GM19324 (cell line): ENCODE measurements around the gene BOD1L2.

Experiments
- ATAC-seq: cut with Tn5 transposase; IDR thresholded peaks from one replicate; pipeline ENCODE4 v1.9.1; 2021; ENCODE audit warnings: mild to moderate bottlenecking, moderate library complexity; ENCODE audit not compliant: unreplicated experiment, low FRiP score

BOD1L2 gene

GRCh38 chr18:57149531-57149930, 2.6 kb downstream of the BOD1L2 start:
- ATAC-seq = no peak

GRCh38 chr18:57150081-57150480, 3.2 kb downstream of the BOD1L2 start:
- ATAC-seq = no peak

GRCh38 chr18:57150828-57151227, 3.9 kb downstream of the BOD1L2 start:
- no peak for ATAC-seq

DNA sequence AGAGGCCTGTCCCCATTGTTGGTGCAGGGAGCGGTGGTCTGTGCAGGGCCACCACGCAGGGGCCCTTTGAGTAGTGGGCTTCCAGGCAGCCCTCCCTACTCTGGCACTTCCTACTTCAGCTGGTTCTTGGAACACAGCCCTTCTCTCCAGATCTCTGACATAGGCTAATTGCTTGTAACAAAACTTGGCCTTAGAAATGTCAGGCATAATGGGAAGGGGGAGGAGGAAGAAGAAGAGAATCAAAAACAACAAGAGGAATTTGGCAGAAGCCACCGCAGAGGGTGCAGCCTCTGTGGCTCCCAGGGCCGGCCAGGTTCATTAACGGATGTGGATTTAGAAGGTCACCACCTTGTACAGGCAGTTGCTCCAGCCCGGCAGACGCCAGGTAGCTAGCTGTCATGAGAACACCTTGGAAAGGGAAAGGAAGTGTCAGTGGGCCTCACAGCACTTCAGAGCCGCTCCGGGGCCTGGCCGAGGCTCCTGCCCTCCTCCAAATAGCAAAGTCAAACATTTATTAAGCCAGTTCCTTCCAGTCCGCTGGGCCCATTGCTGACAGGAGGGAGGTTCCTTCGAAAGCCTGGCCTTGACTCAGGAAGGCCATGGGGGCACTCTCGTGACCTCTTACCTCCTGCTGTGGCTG, 7.4 kb downstream of the BOD1L2 start:
- no peak for ATAC-seq

- ATAC-seq = no peak
Observed at GRCh38 chr18:57164401-57164800, 17.5 kb downstream of the BOD1L2 start.

DNA sequence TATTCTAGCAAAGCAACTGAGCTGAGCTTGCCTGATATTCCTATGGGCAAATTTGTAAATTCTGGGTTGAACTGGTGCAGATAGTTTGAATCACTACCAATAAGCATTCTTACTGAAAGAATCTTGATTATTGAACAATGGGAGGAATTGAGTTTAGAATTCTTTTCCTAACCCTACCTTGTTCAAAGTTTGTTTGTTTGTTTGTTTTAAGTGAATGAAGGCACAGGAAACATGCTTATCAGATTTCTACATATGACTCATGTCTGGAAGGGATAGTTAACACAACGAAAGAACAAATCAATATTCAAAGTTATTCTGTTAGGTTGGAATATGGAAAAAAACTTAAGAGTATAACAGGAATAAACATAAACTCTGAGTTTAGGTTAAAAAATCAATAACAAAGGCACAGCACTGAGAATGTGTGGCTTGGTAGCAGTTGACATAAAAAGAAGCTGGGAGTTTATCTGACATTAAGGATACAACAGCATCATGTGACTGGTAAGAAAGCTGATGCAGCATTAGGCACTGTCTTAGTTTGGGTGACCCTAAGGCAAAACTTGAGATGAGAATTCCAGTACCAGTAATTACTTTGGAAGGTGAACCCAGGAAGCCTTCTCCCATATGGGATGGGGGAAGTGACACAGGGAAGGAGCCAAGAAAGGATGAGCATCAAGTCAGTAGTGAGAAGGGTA, 20.9 kb downstream of the BOD1L2 start:
- ATAC-seq = no peak

DNA sequence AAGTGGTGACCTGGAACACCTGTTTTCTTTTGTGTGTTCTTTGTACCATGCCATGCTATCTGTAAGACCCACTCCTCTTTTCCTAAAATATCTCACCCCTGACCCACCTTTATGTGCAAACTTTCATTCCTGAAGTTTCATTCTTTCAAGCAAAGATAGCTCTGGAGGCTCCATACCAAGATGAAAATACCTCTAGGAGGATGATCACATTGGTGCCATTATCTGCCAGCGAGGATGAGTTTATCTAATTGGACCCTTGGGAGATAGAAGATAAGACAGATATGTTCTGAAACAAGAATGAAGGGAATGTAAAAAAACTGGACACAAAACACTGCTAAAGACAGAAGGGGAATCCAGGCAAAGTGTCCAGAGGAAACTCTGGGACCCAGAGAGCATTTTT, 24.1 kb downstream of the BOD1L2 start:
- no peak for ATAC-seq

DNA sequence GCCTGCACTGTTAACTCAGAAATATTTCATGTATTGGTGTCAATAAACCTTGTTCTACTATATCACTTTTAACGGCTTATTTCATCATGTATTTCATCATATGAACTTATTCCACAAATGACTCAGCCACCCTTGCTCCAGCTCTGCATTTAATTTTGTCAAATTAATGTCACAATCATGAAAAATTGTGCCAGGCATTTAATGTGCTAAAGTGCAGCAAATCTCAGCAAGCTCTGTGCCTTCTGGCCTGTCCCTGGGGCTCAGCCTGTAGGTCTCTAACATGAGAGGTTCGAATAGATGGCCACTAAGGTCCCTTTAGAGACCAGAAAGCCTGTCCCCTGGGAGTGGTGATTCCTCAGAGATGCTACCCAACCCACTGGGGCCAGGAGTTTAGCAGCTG, 28.6 kb downstream of the BOD1L2 start:
- ATAC-seq = no peak

GRCh38 chr18:57185434-57185833, 38.5 kb downstream of the BOD1L2 start:
- no peak for ATAC-seq

DNA sequence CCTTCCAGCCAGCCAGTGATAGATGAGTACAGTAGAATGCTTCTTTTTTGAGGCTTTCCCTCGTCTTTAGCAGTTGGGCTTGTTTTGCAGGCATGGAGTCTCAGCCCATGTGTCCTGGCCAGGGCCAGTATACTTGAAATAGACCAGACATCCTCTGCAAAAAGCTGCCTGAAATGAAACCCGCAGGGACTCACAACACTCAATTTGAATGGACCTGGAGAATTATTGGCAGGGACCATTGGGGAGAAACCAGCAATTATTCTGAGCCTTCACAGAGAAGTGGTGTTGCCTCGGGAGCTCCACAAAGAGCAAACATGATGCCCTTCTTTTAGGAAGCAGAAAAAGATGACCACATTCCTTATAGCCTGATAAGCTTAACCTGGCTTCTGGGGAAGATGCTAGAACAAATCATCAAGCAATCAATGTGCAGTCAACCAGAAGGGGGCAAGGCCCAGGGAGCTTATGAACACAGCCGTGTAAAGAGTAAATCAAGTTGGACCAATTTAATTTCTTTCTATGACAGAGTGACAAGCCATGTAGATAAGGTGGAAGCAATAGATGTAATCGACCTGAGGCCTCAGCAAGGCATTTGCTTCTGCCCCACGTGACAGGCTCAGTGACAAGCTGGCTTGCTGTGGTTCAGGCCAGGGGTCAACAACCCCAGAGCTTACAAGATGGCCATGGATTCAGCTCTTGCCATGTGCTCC, 42.1 kb downstream of the BOD1L2 start:
- ATAC-seq = no peak

GRCh38 chr18:57190026-57190425, 43.1 kb downstream of the BOD1L2 start:
- ATAC-seq = no peak

- no peak for ATAC-seq
Observed at GRCh38 chr18:57194070-57194469, 47.2 kb downstream of the BOD1L2 start.

DNA sequence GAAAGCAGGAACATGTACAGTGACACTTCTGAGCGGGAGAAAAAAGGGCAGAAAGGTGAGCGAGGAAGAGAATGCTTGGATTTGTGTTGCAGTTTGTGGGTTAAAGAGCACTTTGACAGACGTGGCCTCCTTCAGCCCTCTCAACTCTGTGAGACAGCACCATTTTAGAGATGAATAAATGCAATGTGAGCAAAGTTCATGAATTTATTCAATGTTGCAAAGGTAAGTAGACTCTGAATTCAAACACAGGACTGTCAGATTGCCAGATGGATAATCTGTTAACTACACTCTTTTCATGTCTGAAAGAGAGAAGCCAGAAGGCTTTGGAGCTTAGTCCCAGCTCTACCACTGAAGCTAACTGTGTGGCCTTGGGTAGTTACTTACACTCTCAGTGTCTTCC, 47.7 kb downstream of the BOD1L2 start:
- no peak for ATAC-seq

DNA sequence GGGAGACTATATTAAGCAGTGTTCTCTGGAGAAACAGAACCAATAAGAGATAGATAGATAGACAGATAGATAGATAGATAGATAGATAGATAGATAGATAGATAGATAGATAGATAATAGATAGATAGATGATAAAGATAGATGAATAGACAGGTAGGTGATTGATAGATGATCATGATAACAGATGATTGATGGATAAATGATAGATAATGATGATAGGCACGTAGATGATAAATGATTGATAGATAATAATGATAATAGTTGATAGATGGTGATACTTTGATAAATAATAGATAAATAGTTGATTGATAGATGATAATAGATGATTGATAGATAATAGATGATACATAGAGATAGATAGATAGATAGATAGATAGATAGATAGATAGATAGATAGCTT, 48.5 kb downstream of the BOD1L2 start:
- no peak for ATAC-seq

DNA sequence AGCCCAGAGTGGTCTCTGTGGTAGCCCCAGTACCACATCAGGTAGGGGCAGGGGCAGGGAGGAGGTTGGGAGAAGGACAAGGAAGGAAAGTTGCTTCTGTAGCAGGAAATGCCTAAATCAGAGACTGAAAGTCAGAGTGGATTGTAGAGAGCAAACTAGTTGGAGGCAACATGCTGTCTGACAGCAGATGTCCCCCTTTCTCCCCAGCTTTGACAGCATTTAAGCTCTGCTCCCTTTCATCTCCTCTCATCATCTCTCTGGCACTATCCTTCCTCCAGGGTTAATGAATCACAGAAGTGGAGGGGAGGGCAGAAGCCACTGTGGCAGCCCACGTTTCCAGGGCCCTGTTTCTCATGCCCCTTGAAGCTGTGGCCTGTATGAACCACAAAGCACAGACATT, 50.4 kb downstream of the BOD1L2 start:
- no peak for ATAC-seq

DNA sequence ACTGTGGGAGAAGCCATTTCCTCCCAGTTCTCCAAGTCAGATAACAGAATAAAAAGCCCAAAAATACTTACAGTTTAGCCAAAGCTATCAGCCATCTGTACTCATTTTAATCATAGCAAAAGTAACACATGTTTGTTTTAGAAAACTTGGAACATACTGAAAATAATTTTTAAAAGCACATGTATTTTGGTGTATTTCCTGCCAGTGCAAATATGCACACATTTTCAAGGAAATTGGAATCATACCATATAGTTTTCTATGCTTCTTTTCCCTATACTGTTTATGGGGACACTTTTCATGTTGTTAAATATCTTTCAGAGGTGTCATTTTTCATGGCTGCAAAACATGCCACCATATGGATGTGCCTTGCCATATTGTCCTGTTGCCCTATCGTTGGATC, 51.2 kb downstream of the BOD1L2 start:
- no peak for ATAC-seq
